Activated CD4-positive, CD25-positive, alpha-beta regulatory T cell treated with anti-CD3 and anti-CD28 coated beads, Interleukin-2, amount 50 U/mL, for 16 hours (primary cell): ENCODE data around the gene CAPRIN2.

Experiments used
- DNase-seq: peaks from one replicate; pipeline ENCODE4 v3.0.0-alpha.2; 2020; ENCODE audit warnings: low read depth, low spot score

CAPRIN2 gene

GRCh38 chr12:30761730-30762129 is 7.0 kb upstream of the CAPRIN2 start:
- DNase-seq: no peak

GRCh38 chr12:30757316-30757715 is 2.6 kb upstream of the CAPRIN2 start:
- no peak for DNase-seq

GRCh38 chr12:30756074-30756473 is 1.3 kb upstream of the CAPRIN2 start:
- no peak for DNase-seq

DNA sequence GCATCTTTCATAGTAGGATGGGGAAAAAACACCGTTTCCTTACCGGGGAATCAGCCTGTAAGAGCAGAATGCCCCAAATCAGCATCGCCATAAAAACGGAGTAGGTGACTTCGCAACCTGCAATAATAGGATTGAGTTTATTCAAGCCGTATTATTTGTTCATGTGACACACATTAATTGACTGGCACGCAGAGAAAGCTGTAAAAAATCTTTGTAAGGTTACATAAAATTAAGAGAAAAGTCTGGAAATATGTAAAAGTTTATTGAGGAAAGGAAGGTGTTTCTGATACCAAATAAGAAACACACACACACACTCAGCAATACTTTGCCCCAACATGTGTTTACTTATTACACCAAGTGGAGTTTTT is 628 bp upstream of the CAPRIN2 start:
- DNase-seq: no peak

DNA sequence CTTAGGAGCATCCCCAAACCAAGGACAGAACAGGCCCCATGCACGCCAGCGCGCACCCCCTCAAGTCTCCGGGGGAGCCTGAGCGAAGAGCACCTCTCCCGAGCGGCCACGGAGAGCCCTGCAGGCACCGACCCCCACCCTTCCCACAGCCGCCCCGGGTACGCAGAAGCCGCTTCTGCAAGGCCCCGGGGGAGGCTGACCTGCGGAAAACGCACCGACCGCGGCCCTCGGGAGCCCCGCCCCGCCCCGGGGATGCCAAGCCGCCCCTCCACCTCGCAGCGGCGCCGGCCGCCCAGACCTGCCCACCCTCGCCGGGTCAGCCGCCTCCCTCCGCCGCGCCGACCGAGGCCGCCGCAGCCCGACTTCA is 385 bp downstream of the CAPRIN2 start:
- no peak for DNase-seq

GRCh38 chr12:30753751-30754382 is 884 bp downstream of the CAPRIN2 start:
- DNase-seq: no peak

GRCh38 chr12:30753233-30753632 is 1.5 kb downstream of the CAPRIN2 start:
- DNase-seq: no peak

DNA sequence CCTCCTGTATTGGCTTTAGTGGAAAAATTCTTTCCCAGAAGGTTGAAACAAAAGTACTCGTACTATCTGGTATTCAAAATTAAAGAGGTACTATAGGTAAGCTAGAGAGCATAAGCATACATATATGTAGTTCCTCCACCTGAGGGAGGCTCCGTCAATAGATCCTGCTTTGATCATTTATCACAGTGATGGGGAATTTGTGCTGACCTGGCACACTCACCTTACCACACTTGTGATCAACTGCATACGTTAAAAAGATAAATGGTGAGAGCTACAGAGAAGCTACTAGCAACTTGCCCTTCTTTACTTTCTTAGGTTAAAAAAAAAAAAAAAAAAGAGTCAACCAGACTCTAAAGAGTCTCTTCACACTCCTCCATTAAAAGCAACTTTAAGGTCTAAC is 2.5 kb downstream of the CAPRIN2 start:
- DNase-seq: no peak

GRCh38 chr12:30748147-30748546 is 6.6 kb downstream of the CAPRIN2 start:
- no peak for DNase-seq

DNA sequence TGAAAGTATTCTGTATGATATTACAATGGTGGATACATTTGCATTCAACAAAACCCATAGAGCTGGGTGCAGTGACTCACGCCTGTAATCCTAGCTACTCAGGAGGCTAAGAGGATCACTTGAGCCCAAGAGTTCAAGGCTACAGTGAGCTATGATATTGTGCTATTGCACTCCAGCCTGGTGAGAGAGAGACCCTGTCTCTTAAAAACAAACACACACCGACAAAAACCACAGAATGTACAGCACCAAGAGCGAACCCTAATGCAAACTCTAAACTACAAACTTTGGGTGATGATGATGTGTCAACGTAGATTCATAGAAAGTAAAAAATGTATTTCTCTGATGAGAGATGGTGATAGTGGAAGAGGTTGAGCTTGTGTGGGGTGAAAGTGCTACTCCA is 8.6 kb downstream of the CAPRIN2 start:
- DNase-seq: no peak

- no peak for DNase-seq
These were observed 10.4 kb downstream of the CAPRIN2 start for GRCh38 chr12:30744321-30744720.

- DNase-seq: no peak
These were observed 14.5 kb downstream of the CAPRIN2 start for GRCh38 chr12:30740274-30740673.

DNA sequence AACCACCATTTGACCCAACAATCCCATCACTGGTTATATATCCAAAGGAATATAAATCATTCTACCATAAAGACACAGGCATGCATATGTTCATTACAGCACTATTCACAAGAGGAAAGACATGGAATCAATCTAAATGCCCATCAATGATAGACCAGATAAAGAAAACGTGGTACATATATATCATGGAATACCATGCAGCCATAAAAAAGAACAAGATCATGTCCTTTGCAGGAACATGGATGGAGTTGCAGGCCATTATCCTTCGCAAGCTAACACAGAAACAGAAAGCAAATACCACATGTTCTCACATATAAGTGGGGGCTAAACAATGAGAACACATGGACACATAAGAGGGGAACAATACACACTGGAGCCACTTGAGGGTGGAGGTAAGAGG is 15.7 kb downstream of the CAPRIN2 start:
- no peak for DNase-seq

GRCh38 chr12:30732954-30733637 is 21.7 kb downstream of the CAPRIN2 start:
- no peak for DNase-seq

- no peak for DNase-seq
These were observed 24.7 kb downstream of the CAPRIN2 start for GRCh38 chr12:30730011-30730410.

DNA sequence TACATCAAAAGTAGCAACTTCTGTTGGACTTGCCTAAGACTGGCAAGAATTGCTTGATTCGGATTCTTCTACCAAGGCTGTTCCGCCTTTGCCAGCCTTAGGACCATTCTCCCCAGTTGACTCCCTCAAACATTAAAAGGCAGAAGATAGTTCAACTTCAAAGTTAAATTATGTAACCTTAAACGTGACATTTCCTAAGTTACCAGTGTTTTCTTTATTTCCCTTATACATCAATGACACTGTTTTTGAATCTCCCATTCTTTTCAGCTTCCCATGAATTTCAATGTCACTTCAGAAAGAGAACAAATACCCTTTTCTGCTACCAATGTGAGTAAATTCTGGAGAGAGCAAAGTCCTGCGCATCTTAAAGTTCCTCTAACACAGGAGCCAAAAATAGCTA is 25.2 kb downstream of the CAPRIN2 start:
- no peak for DNase-seq

GRCh38 chr12:30726647-30727046 is 28.1 kb downstream of the CAPRIN2 start:
- no peak for DNase-seq

- no peak for DNase-seq
These were observed 29.0 kb downstream of the CAPRIN2 start for GRCh38 chr12:30725739-30726138.

DNA sequence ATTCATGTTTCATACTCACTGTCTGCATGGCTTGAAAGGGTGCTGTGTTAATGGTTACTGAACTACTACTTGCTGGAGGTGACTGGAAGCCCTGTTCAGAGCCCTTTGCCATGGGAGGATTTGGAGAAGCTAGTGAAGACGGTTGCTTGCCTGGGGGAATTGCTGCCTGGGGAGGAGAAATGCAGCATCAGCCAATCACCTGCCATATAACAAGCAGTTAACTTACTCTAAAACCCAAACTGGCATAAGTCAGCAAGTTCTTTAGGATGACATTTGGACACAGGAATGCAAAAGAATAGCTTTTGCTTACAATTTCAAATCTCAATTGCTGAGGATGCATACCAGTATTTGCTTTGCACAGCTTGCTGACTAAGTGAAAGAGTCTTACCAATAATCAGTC is 35.7 kb downstream of the CAPRIN2 start:
- DNase-seq: no peak

DNA sequence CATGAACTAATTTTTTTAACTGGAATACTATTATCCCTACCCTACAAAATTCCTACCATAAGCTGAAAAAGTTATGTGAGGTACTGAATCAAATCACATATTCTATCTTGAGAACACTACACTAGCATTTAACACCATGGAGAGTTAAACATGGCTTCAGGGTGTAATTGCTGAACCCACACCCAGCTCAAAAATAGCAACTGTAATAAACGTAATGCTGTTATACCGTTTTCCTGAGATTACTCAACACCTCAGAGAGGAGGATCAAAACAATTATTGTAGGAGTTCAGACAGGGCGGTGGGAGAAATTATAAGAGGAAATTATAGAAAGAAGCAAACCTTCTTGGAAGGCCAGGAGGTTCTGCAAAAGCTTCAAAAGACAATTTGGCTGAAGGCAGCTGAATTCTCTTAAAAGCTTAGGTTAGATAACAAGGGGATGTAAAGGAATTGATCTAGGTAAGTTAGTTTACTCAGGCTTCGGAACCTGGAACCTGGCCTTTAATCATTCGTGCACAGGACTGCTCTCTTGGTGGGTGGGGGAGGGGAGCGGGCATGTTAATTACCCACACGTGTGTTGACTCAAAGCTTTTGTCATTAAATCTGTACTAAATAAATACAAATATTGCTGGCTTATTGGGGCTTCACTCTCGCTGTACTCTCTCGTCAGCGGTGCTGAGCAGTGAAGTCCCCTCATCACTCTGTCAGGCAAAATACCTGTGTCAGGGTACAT is 47.0 kb downstream of the CAPRIN2 start:
- no peak for DNase-seq

GRCh38 chr12:30706476-30706875 is 48.3 kb downstream of the CAPRIN2 start:
- DNase-seq: no peak

DNA sequence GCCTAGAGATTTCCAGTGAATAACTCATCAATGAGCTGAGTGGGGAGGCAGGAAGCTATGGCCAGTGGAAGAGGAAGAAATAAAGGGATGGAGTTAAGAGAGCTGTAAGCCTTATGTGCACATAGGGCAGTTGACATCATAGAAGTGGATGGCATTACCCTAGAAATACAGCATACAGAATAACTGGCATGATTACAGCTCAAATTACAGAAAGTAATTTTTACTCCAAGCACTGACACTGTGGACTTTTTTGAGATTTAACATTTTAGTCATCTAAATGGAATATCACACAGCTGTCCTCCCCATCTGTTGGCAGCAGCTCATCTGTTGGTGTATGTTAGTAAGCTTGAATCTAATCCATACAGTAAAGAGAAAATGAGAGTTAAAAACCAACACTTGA is 53.7 kb downstream of the CAPRIN2 start:
- DNase-seq: no peak

DNA sequence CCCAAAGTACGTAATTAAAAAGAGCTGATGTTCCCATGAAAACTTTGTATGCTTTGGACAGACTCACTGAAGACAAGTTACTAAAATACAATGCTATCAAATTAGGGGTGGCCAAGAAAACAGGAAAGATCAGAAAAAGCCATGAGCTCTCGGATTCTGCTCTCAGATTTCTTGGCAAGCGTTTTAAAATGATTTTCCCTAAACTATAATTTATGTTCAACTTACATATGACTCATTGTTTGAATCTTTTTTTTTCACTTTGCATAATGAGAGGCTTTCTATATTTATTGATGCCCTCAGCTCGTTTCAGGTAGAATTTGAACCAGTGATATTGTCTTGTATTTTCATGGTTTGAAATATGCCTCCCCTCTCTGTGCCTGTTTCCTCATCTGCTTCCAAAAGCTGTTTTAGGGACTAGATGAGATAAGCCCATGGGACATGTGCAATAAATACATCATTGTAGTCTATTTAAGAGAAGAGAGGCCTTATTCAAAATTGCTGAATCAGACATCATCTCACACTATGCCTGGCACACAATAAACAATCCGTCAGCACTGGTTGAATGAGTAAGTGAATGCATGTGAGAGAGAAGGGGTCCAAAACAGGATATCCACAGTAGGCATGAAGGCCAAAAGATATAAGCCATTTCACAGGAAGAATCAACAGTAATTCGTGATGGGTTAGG is 54.4 kb downstream of the CAPRIN2 start:
- no peak for DNase-seq
